HCT116 (cell line): ENCODE measurements around the gene ANKRD55.

ENCODE experiments used
- CTCF ChIP-seq, 3 experiments: fragments of 200-600 bp in 1 of 3; sonication (generic) in 1 of 3; IDR thresholded peaks in 2 of 3; conservative IDR thresholded peaks in 1 of 3; 2 replicates each; pipeline ENCODE4 v1.5.1; 2012 to 2017; ENCODE audit warnings: low read depth in 2 of 3, low read length in 2 of 3, antibody characterized with exemption in 1 of 3, borderline replicate concordance in 1 of 3, control low read depth in 1 of 3, mild to moderate bottlenecking in 1 of 3, mixed read lengths in 1 of 3, mixed run types in 1 of 3, moderate library complexity in 1 of 3; ENCODE audit not compliant: insufficient read depth in 1 of 3
- EZH2 ChIP-seq: fragments of 200-600 bp; sonication (generic); IDR thresholded peaks from 2 replicates; pipeline ENCODE4 v1.6.1; 2017; ENCODE audit warnings: antibody characterized with exemption, mixed run types
- EZH2phosphoT487 ChIP-seq: fragments of 200-600 bp; IDR thresholded peaks from 2 replicates; pipeline ENCODE4 v1.6.1; 2018; ENCODE audit warnings: antibody characterized with exemption, borderline replicate concordance
- MAX ChIP-seq: IDR thresholded peaks from 2 replicates; pipeline ENCODE4 v1.6.1; 2012
- POLR2A ChIP-seq: IDR thresholded peaks from 2 replicates; pipeline ENCODE4 v1.7.0; 2011; ENCODE audit warnings: borderline replicate concordance; ENCODE audit not compliant: insufficient read depth, insufficient read length; ENCODE audit errors: extremely low read depth
- YY1 ChIP-seq: IDR thresholded peaks from 2 replicates; pipeline ENCODE4 v1.6.1; 2011; ENCODE audit warnings: low read length, low read depth, moderate library complexity, mild to moderate bottlenecking; ENCODE audit not compliant: insufficient replicate concordance; ENCODE audit errors: extremely low read depth

- TF ChIP-seq CTCF (IDR thresholded peaks at IDR 0.05 in 2 of 3, conservative IDR thresholded peaks at IDR 0.05 in 1 of 3; ENCODE audit: borderline replicate concordance in 1 of 3, insufficient read depth in 1 of 3, low read depth in 2 of 3, low read length in 2 of 3) (no peak), YY1 (no peak), MAX (no peak), EZH2 (no peak), EZH2phosphoT487 (no peak), POLR2A (no peak)
These were observed 142.2 kb downstream of the ANKRD55 start for GRCh38 chr5:56090793-56091460.
